Esophagus muscularis mucosa (tissue), 3 donors: ENCODE results near the gene LRMDA.

Source experiments
- CTCF ChIP-seq, 3 experiments: fragments of 200-600 bp in 2 of 3; fragments of 450-650 bp in 1 of 3; sonication (generic) in 2 of 3; IDR thresholded peaks; one replicate each; pipeline ENCODE4 v1.5.1; 2017 to 2019; ENCODE audit warnings: antibody characterized with exemption in 3 of 3, mild to moderate bottlenecking in 2 of 3, moderate library complexity in 1 of 3
- EP300 ChIP-seq: sonication (generic); formaldehyde crosslinking; IDR thresholded peaks from one replicate; pipeline ENCODE4 v1.6.1; 2017; ENCODE audit warnings: antibody characterized with exemption

- TF ChIP-seq CTCF (IDR thresholded peaks at IDR 0.05) (no peak), EP300 (no peak)
These were observed 123.9 kb downstream of the LRMDA start for GRCh38 chr10:75555323-75555722.
